Left forelimb (tissue), 1 donor: ENCODE data around the gene KCNJ9.
"Not testable (repeated sequence)": the region's sequence is repeated elsewhere in the genome, so short reads cannot be mapped to it uniquely, and the experiment has no call there.

Experiments
- DNase-seq: peaks from one replicate; pipeline ENCODE4 v3.0.0-alpha.2; 2018; ENCODE audit warnings: low spot score

KCNJ9 gene

GRCh38 chr1:160103658-160104408, 22.5 kb downstream of the KCNJ9 start:
- DNase-seq, result no peak

- DNase-seq, result no peak
These were observed 23.1 kb downstream of the KCNJ9 start for GRCh38 chr1:160104486-160104885.

GRCh38 chr1:160105155-160105554, 23.8 kb downstream of the KCNJ9 start:
- DNase-seq, result no peak

GRCh38 chr1:160107512-160107911, 26.2 kb downstream of the KCNJ9 start:
- DNase-seq, result no peak

- no peak for DNase-seq
These were observed 27.7 kb downstream of the KCNJ9 start for GRCh38 chr1:160108888-160109662.

- no peak for DNase-seq
These were observed 28.3 kb downstream of the KCNJ9 start for GRCh38 chr1:160109686-160110085.

- not testable (repeated sequence) for DNase-seq
These were observed 30.1 kb downstream of the KCNJ9 start for GRCh38 chr1:160111462-160111861.

- no peak for DNase-seq
These were observed 31.0 kb downstream of the KCNJ9 start for GRCh38 chr1:160112357-160112756.

- no peak for DNase-seq
These were observed 32.1 kb downstream of the KCNJ9 start for GRCh38 chr1:160113407-160113806.

- no peak for DNase-seq
These were observed 32.7 kb downstream of the KCNJ9 start for GRCh38 chr1:160114085-160114484.

GRCh38 chr1:160115545-160116282, 34.4 kb downstream of the KCNJ9 start, which contains the start of gene ATP1A2:
Gene ATP1A2 (plus strand): TSS chr1:160115759. CDS start chr1:160115862, 103 bp downstream.
- DNase-seq, result no peak

- DNase-seq, result no peak
These were observed 35.2 kb downstream of the KCNJ9 start for GRCh38 chr1:160116283-160117147.

GRCh38 chr1:160117300-160117699, 36.0 kb downstream of the KCNJ9 start:
- no peak for DNase-seq

GRCh38 chr1:160117709-160118183, 36.4 kb downstream of the KCNJ9 start:
- DNase-seq, result no peak

- no peak for DNase-seq
These were observed 37.6 kb downstream of the KCNJ9 start for GRCh38 chr1:160118928-160119327.

GRCh38 chr1:160120797-160121196, 39.5 kb downstream of the KCNJ9 start:
- no peak for DNase-seq

GRCh38 chr1:160121388-160121787, 40.0 kb downstream of the KCNJ9 start:
- no peak for DNase-seq

GRCh38 chr1:160122978-160123495, 41.7 kb downstream of the KCNJ9 start:
- DNase-seq, result no peak

GRCh38 chr1:160123726-160124125, 42.4 kb downstream of the KCNJ9 start:
- DNase-seq, result no peak

- DNase-seq, result no peak
These were observed 43.6 kb downstream of the KCNJ9 start for GRCh38 chr1:160124705-160125478.
